Measurements from ENCODE around the gene ZNF684. TPM values are rescaled to one million over a fixed set of nuclear protein-coding genes. Genes with fewer than 3 reads are reported as not detected.

ZNF684 gene
- total and polyA plus RNA-seq, 2 of the 8 experiments (the other 6 are each of a cell fraction or from before 2014, with no cell fraction given), result 2.4 to 9.3 TPM

GRCh38 chr1:40546957-40547356 is 15.5 kb downstream of the ZNF684 start (continued):
- TF ChIP-seq FOSL1 (IDR thresholded peaks at IDR 0.05; ENCODE audit: insufficient read depth, low read depth, low read length), result no peak
- no peak for TF ChIP-seq SP1 (IDR thresholded peaks at IDR 0.05; ENCODE audit: low read depth, low read length)
- no peak for TF ChIP-seq KDM5A (IDR thresholded peaks at IDR 0.05; ENCODE audit: low read length)

Data from H1 (cell line).